Naive thymus-derived CD4-positive, alpha-beta T cell (primary cell): Measurements from ENCODE around the gene NKAIN1. TPM values are rescaled to one million over a fixed set of nuclear protein-coding genes. Genes with fewer than 3 reads are reported as not detected.
A peak's percentile ranks its signal among the peaks of the same experiment; 100 is the strongest.

Experiments used
- ATAC-seq: fragments of 150-1000 bp; cut with Tn5 transposase; 2 replicates; pipeline ENCODE4 v1.10.0; 2021; ENCODE audit warnings: mild to moderate bottlenecking, moderate library complexity
- CTCF ChIA-PET: fragments of 350-600 bp; sonication (Branson Sonifier 250); formaldehyde crosslinking; loops from one replicate; lab custom pipeline; 2021; ENCODE audit warnings: antibody characterized with exemption; lab: Charles Lee
- POLR2A ChIA-PET: fragments of 350-600 bp; sonication (Branson Sonifier 250); formaldehyde crosslinking; loops from one replicate; lab custom pipeline; 2021; ENCODE audit warnings: antibody characterized with exemption, inconsistent platforms; lab: Charles Lee
- DNase-seq, 9 donors: peaks; one replicate each; pipeline versions ENCODE4 v3.0.0 to v3.0.0-alpha.2; 2020 to 2022; ENCODE audit warnings: mixed read lengths in 1 of 9
- H3K27ac ChIP-seq: one replicate; pipeline ENCODE4 v1.7.0; 2013; ENCODE audit warnings: mild to moderate bottlenecking, low read depth, low read length, moderate library complexity
- H3K27me3 ChIP-seq, 2 donors: one replicate each; pipeline ENCODE4 v1.7.0; 2013; ENCODE audit warnings: low read length in 2 of 2, mild to moderate bottlenecking in 2 of 2, moderate library complexity in 2 of 2; ENCODE audit not compliant: control insufficient read depth in 2 of 2, insufficient read depth in 2 of 2
- H3K36me3 ChIP-seq, 3 experiments: 1 replicate in 2 of 3; 2 replicates in 1 of 3; pipeline ENCODE4 v1.7.0; 2013; ENCODE audit warnings: low read length in 3 of 3, mild to moderate bottlenecking in 3 of 3, moderate library complexity in 1 of 3; ENCODE audit not compliant: insufficient read depth in 3 of 3, control insufficient read depth in 2 of 3
- H3K4me1 ChIP-seq, 2 donors: one replicate each; pipeline ENCODE4 v1.7.0; 2013; ENCODE audit warnings: low read length in 2 of 2, mild to moderate bottlenecking in 2 of 2, moderate library complexity in 1 of 2; ENCODE audit not compliant: control insufficient read depth in 2 of 2, insufficient read depth in 2 of 2
- H3K4me3 ChIP-seq: 2 replicates; pipeline ENCODE4 v1.7.0; 2013; ENCODE audit warnings: mild to moderate bottlenecking, low read length
- H3K9me3 ChIP-seq, 3 experiments: 1 replicate in 2 of 3; 2 replicates in 1 of 3; pipeline ENCODE4 v1.7.0; 2013; ENCODE audit warnings: low read length in 3 of 3; ENCODE audit not compliant: control insufficient read depth in 2 of 3
- H3K27ac Mint-ChIP-seq, 9 donors: one replicate each; pipeline ENCODE4 v1.8.0; 2020 to 2022; ENCODE audit warnings: mixed read lengths in 9 of 9, mild to moderate bottlenecking in 8 of 9, moderate library complexity in 5 of 9, inconsistent platforms in 2 of 9
- H3K27me3 Mint-ChIP-seq, 5 donors: one replicate each; pipeline ENCODE4 v1.8.0; 2021 to 2022; ENCODE audit warnings: mixed read lengths in 5 of 5, mild to moderate bottlenecking in 1 of 5
- H3K36me3 Mint-ChIP-seq, 5 donors: one replicate each; pipeline ENCODE4 v1.8.0; 2020 to 2022; ENCODE audit warnings: mixed read lengths in 5 of 5, mild to moderate bottlenecking in 3 of 5, inconsistent platforms in 1 of 5
- H3K4me1 Mint-ChIP-seq, 7 donors: one replicate each; pipeline ENCODE4 v1.8.0; 2020 to 2022; ENCODE audit warnings: mixed read lengths in 7 of 7, mild to moderate bottlenecking in 3 of 7, inconsistent platforms in 1 of 7
- H3K4me3 Mint-ChIP-seq, 10 donors: one replicate each; pipeline ENCODE4 v1.8.0; 2020 to 2022; ENCODE audit warnings: mild to moderate bottlenecking in 10 of 10, mixed read lengths in 10 of 10, moderate library complexity in 6 of 10, inconsistent platforms in 2 of 10
- H3K9me3 Mint-ChIP-seq, 11 donors: one replicate each; pipeline ENCODE4 v1.8.0; 2020 to 2022; ENCODE audit warnings: mixed read lengths in 11 of 11, mild to moderate bottlenecking in 4 of 11, inconsistent platforms in 1 of 11, moderate library complexity in 1 of 11
- intact Hi-C, 2 donors: fragments of 100-400 bp; cut with micrococcal nuclease; formaldehyde crosslinking; loops; one replicate each; pipeline ENCODE4 v1.15.1; 2023
- polyA plus RNA-seq, 2 donors: library from polyadenylated mRNA; unstranded; fragments of 300-500 nt; fragmentation: Illumina TruSeq; gene quantifications; one replicate each; pipeline ENCODE4 v1.2.3, GENCODE V29; 2021
- total RNA-seq, 6 experiments: library from RNA in 5 of 6; stranded (reverse) in 5 of 6; gene quantifications; 1 replicate in 5 of 6; 2 replicates in 1 of 6; pipeline ENCODE4 v1.2.3 and lab custom pipeline; 2021 to 2026

The NKAIN1 gene
- total and polyA plus RNA-seq, 7 experiments from 2014 or later = not detected

GRCh38 chr1:31257213-31257612, 17.5 kb upstream of the NKAIN1 start:
- CTCF ChIA-PET = no interaction called here
- no peak overlapping the region for H3K27ac Mint-ChIP-seq
- H3K9me3 Mint-ChIP-seq = no peaks in the 10 kb centered on the region
- H3K36me3 ChIP-seq = peaks cover 13 to 47% (median 13%) of the 10 kb centered on the region in 3 experiments
- no peaks in the 10 kb centered on the region for H3K4me1 Mint-ChIP-seq
- POLR2A ChIA-PET = no interaction called here
- intact Hi-C loops = no loop called here
- H3K27me3 Mint-ChIP-seq = no peaks in the 10 kb centered on the region
- no peak overlapping the region for H3K4me3 ChIP-seq
- H3K36me3 Mint-ChIP-seq = peaks cover 7 to 37% (median 24%) of the 10 kb centered on the region in 5 donors
- H3K27ac ChIP-seq = no peak overlapping the region
- H3K4me3 Mint-ChIP-seq = no peak overlapping the region
- H3K27me3 ChIP-seq = no peaks in the 10 kb centered on the region
- no peaks in the 10 kb centered on the region for H3K4me1 ChIP-seq
- H3K9me3 ChIP-seq = no peaks in the 10 kb centered on the region
- no peak for DNase-seq
- ATAC-seq = no peak

GRCh38 chr1:31249854-31250253, 10.2 kb upstream of the NKAIN1 start:
- H3K36me3 ChIP-seq = no peaks in the 10 kb centered on the region
- ATAC-seq = no peak
- H3K27ac Mint-ChIP-seq = no peak overlapping the region
- ChIA-PET CTCF (no interaction called here), POLR2A (no interaction called here)
- peaks cover 0 to 3% (median 0%) of the 10 kb centered on the region in 5 donors for H3K36me3 Mint-ChIP-seq
- H3K27me3 ChIP-seq = no peaks in the 10 kb centered on the region
- no peak for DNase-seq
- intact Hi-C loops = no loop called here
- no peak overlapping the region for H3K4me3 Mint-ChIP-seq
- H3K27ac ChIP-seq = no peak overlapping the region
- H3K4me1 ChIP-seq = no peaks in the 10 kb centered on the region
- H3K9me3 Mint-ChIP-seq = no peaks in the 10 kb centered on the region
- no peaks in the 10 kb centered on the region for H3K9me3 ChIP-seq
- no peaks in the 10 kb centered on the region for H3K4me1 Mint-ChIP-seq
- no peak overlapping the region for H3K4me3 ChIP-seq
- H3K27me3 Mint-ChIP-seq = no peaks in the 10 kb centered on the region

- Mint-ChIP-seq H3K9me3 (no peaks in the 10 kb centered on the region), H3K27me3 (peaks cover 0 to 7% (median 0%) of the 10 kb centered on the region in 5 donors), H3K27ac (no peak overlapping the region), H3K4me1 (no peaks in the 10 kb centered on the region), H3K36me3 (peaks cover 0 to 3% (median 0%) of the 10 kb centered on the region in 5 donors), H3K4me3 (no peak overlapping the region)
- Histone ChIP-seq H3K9me3 (no peaks in the 10 kb centered on the region), H3K4me3 (no peak overlapping the region), H3K27me3 (no peaks in the 10 kb centered on the region), H3K27ac (no peak overlapping the region), H3K4me1 (no peaks in the 10 kb centered on the region), H3K36me3 (no peaks in the 10 kb centered on the region)
- ChIA-PET POLR2A (no interaction called here), CTCF (no interaction called here)
- no peak for ATAC-seq
- intact Hi-C loops = no loop called here
- DNase-seq = no peak
Observed at GRCh38 chr1:31248276-31248675, 8.6 kb upstream of the NKAIN1 start.

GRCh38 chr1:31244326-31244725, 4.6 kb upstream of the NKAIN1 start:
- Mint-ChIP-seq H3K36me3 (peaks cover 0 to 4% (median 0%) of the 10 kb centered on the region in 5 donors), H3K4me1 (peaks cover 8 to 10% (median 10%) of the 10 kb centered on the region in 7 donors), H3K27ac (no peak overlapping the region), H3K9me3 (peaks cover 0 to 2% (median 0%) of the 10 kb centered on the region in 11 donors), H3K4me3 (no peak overlapping the region), H3K27me3 (peaks cover 11 to 23% (median 12%) of the 10 kb centered on the region in 5 donors)
- intact Hi-C loops = no loop called here
- ATAC-seq (no peak), DNase-seq (no peak)
- Histone ChIP-seq H3K4me3 (no peak overlapping the region), H3K27me3 (no peaks in the 10 kb centered on the region), H3K27ac (no peak overlapping the region), H3K4me1 (no peaks in the 10 kb centered on the region), H3K9me3 (no peaks in the 10 kb centered on the region), H3K36me3 (no peaks in the 10 kb centered on the region)
- CTCF ChIA-PET = no interaction called here
- POLR2A ChIA-PET = no interaction called here

- Mint-ChIP-seq H3K27ac (no peak overlapping the region), H3K9me3 (peaks cover 0 to 2% (median 0%) of the 10 kb centered on the region in 11 donors), H3K36me3 (peaks cover 0 to 4% (median 0%) of the 10 kb centered on the region in 5 donors), H3K4me3 (no peak overlapping the region), H3K4me1 (peaks cover 12 to 15% (median 14%) of the 10 kb centered on the region in 7 donors), H3K27me3 (peaks cover 15 to 29% (median 16%) of the 10 kb centered on the region in 5 donors)
- Histone ChIP-seq H3K36me3 (no peaks in the 10 kb centered on the region), H3K9me3 (no peaks in the 10 kb centered on the region), H3K27ac (no peak overlapping the region), H3K4me1 (no peaks in the 10 kb centered on the region), H3K27me3 (no peaks in the 10 kb centered on the region), H3K4me3 (no peak overlapping the region)
- DNase-seq = no peak
- ChIA-PET POLR2A (no interaction called here), CTCF (no interaction called here)
- intact Hi-C loops = no loop called here
- ATAC-seq = no peak
Observed at GRCh38 chr1:31243501-31244286, 4.0 kb upstream of the NKAIN1 start.

GRCh38 chr1:31241321-31241720, 1.6 kb upstream of the NKAIN1 start:
- Mint-ChIP-seq H3K27ac (no peak overlapping the region), H3K4me1 (peaks cover 13 to 20% (median 16%) of the 10 kb centered on the region in 7 donors), H3K9me3 (peaks cover 0 to 2% (median 0%) of the 10 kb centered on the region in 11 donors), H3K27me3 (peaks cover 33 to 49% (median 37%) of the 10 kb centered on the region in 5 donors), H3K4me3 (peak overlapping the region in 1 of 10 donors; percentile 12), H3K36me3 (peaks cover 0 to 4% (median 0%) of the 10 kb centered on the region in 5 donors)
- CTCF ChIA-PET = no interaction called here
- intact Hi-C loops = no loop called here
- Histone ChIP-seq H3K9me3 (no peaks in the 10 kb centered on the region), H3K36me3 (no peaks in the 10 kb centered on the region), H3K4me1 (no peaks in the 10 kb centered on the region), H3K4me3 (no peak overlapping the region), H3K27me3 (no peaks in the 10 kb centered on the region), H3K27ac (no peak overlapping the region)
- POLR2A ChIA-PET = no interaction called here
- DNase-seq = no peak
- ATAC-seq = no peak
